ENCODE results near the gene ZNF385C. TPM values are rescaled to one million over a fixed set of nuclear protein-coding genes. Genes with fewer than 3 reads are reported as not detected.

ZNF385C gene
- total RNA-seq, 2 donors from 2014 or later: 2.3 to 11.8 TPM

DNA sequence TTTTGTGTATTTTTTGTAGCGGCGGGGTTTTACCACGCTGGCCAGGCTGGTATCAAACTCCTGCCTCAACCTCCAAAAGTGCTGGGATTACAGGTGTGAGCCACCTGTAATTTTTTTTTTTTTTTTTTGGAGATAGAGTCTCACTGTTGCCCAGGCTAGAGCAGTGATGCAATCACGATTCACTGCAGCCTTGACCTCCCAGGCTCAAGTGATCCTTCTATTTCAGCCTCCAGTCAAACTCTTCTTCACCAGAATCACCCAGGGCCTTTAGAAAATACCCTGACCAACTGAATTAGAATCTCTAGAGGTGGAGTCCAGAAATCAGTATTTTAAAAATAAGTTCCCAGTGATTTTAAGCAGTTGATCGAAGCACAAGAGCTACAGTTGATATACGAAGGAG is 36.9 kb upstream of the ZNF385C start:
- DNase-seq (ENCODE audit: low spot score): no peak
- intact Hi-C loops (cut with DNase I): no loop called here
- Histone ChIP-seq H3K4me3 (no peak overlapping the region), H3K27ac (peak overlapping the region in 1 of 2 donors; percentile 31), H3K27me3 (replicated peaks; ENCODE audit: insufficient read depth) (no peaks in the 10 kb centered on the region), H3K36me3 (no peaks in the 10 kb centered on the region), H3K4me1 (replicated peaks) (peaks cover 28% of the 10 kb centered on the region), H3K9me3 (no peaks in the 10 kb centered on the region)
- TF ChIP-seq POLR2A (IDR thresholded peaks at IDR 0.05) (no peak), POLR2AphosphoS5 (IDR thresholded peaks at IDR 0.05) (no peak), CTCF (IDR thresholded peaks at IDR 0.05) (no peak)
- 91% methylated on average over 6 of the region's 6 CpGs for WGBS

DNA sequence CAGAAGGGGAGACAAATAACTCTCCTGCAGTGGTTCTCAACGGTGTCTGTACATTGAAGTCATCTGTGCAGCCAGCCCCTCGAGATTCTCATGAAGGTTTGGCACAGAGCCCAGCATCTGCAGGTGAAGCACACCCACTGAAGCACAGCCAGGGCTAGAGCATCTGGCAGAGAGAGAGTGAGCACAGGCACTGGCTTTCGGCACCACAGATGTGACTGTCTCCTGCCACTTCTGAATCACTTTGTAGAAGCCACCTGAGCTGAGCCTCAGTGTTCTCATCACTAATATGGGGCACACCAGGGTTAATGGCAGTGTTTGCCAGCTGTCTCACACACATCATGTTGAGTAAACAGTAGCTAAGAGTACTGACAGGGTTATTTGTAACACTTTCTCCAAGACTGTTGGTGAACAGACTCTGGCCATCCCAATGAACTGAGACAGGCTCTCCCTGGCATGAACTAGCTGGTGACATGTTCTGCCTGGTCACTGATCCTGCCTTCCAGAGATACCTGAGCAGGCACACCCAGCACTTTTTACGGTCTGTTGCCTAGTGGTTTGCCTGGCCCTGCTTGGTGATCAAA is 35.3 kb upstream of the ZNF385C start:
- peaks cover 27% of the 10 kb centered on the region for H3K4me1 ChIP-seq (replicated peaks)
- H3K27ac ChIP-seq: peak overlapping the region in 1 of 2 donors; percentile 26
- intact Hi-C loops (cut with DNase I): no loop called here
- H3K27me3 ChIP-seq (replicated peaks; ENCODE audit: insufficient read depth): no peaks in the 10 kb centered on the region
- H3K4me3 ChIP-seq: no peak overlapping the region
- H3K36me3 ChIP-seq: peaks cover 0 to 6% of the 10 kb centered on the region in 2 donors
- H3K9me3 ChIP-seq: no peaks in the 10 kb centered on the region
- TF ChIP-seq POLR2A (IDR thresholded peaks at IDR 0.05) (no peak), POLR2AphosphoS5 (IDR thresholded peaks at IDR 0.05) (no peak), CTCF (IDR thresholded peaks at IDR 0.05) (no peak)
- WGBS: 29% methylated on average over 4 of the region's 4 CpGs
- no peak for DNase-seq (ENCODE audit: low spot score)

DNA sequence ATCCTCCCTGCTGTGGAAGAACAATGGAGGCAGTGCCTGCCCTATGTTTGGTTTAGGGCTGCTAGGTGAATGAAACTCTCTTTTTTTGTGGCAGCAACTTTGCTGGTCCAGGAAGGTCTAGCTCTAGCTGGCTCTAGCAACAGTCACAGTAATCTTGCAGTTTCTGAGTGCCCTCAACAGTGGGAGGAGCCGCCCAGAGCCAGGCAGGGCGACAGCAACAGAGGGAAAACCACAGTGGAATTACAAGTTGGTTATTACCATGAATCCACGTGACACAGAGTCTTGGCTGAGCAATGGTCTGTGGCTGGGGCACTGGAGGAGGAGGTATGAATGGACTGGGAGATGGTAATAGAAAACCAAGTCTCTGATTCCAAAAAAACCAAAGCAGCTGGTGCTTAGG is 34.7 kb upstream of the ZNF385C start:
- H3K4me1 ChIP-seq (replicated peaks): peaks cover 25% of the 10 kb centered on the region
- DNase-seq (ENCODE audit: low spot score): peak; percentile 62
- intact Hi-C loops (cut with DNase I): no loop called here
- WGBS: 45% methylated on average over 3 of the region's 3 CpGs
- peaks cover 0 to 12% of the 10 kb centered on the region in 2 donors for H3K36me3 ChIP-seq
- no peaks in the 10 kb centered on the region for H3K27me3 ChIP-seq (replicated peaks; ENCODE audit: insufficient read depth)
- H3K27ac ChIP-seq: no peak overlapping the region
- no peak overlapping the region for H3K4me3 ChIP-seq
- no peaks in the 10 kb centered on the region for H3K9me3 ChIP-seq
- TF ChIP-seq CTCF (IDR thresholded peaks at IDR 0.05) (no peak), POLR2AphosphoS5 (IDR thresholded peaks at IDR 0.05) (peak; percentile 68)

GRCh38 chr17:42131981-42132432 is 33.7 kb upstream of the ZNF385C start:
- no peak for DNase-seq (ENCODE audit: low spot score)
- Histone ChIP-seq H3K27me3 (replicated peaks; ENCODE audit: insufficient read depth) (no peaks in the 10 kb centered on the region), H3K9me3 (no peaks in the 10 kb centered on the region), H3K27ac (peak overlapping the region in 1 of 2 donors; percentile 24), H3K36me3 (peaks cover 0 to 22% of the 10 kb centered on the region in 2 donors), H3K4me1 (replicated peaks) (peaks cover 25% of the 10 kb centered on the region), H3K4me3 (no peak overlapping the region)
- no peak for TF ChIP-seq POLR2AphosphoS5 (IDR thresholded peaks at IDR 0.05)
- no peak for TF ChIP-seq POLR2A (IDR thresholded peaks at IDR 0.05)
- no peak for TF ChIP-seq CTCF (IDR thresholded peaks at IDR 0.05)
- 54% methylated on average over 4 of the region's 4 CpGs for WGBS
- intact Hi-C loops (cut with DNase I): no loop called here

DNA sequence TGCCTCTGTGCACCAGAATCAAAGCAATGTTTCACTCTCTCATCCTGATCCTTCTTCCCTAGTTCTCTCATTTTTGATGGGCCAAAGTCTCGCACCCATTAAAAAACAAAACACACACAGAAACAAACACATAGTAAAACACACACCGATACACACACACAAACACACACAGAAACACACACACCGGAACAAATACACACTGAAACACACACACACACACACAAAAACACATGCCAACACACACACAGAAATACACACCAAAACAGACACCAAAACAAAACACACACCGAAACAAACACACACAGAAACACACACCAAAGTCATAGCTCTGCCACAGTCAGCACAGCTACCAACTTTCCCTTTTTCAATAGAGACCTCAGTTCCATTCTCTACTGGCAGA is 33.0 kb upstream of the ZNF385C start:
- Histone ChIP-seq H3K4me3 (no peak overlapping the region), H3K27me3 (replicated peaks; ENCODE audit: insufficient read depth) (no peaks in the 10 kb centered on the region), H3K36me3 (peaks cover 0 to 26% of the 10 kb centered on the region in 2 donors), H3K27ac (peak overlapping the region in 1 of 2 donors; percentile 24), H3K9me3 (no peaks in the 10 kb centered on the region), H3K4me1 (replicated peaks) (peaks cover 25% of the 10 kb centered on the region)
- TF ChIP-seq POLR2AphosphoS5 (IDR thresholded peaks at IDR 0.05) (no peak), POLR2A (IDR thresholded peaks at IDR 0.05) (no peak), CTCF (IDR thresholded peaks at IDR 0.05) (no peak)
- intact Hi-C loops (cut with DNase I): no loop called here
- DNase-seq (ENCODE audit: low spot score): no peak
- WGBS: 92% methylated on average over 4 of the region's 4 CpGs

Data from prostate gland (tissue), 2 donors.